ENCODE data around the gene SLC22A4.
A peak's percentile ranks its signal among the peaks of the same experiment; 100 is the strongest.

The SLC22A4 gene

GRCh38 chr5:132274050-132274792 lies 20.0 kb upstream of the SLC22A4 start:
- DNase-seq (ENCODE audit: low read depth in 3 of 3, low spot score in 1 of 3): no peak

GRCh38 chr5:132275367-132276220 lies 18.6 kb upstream of the SLC22A4 start:
- DNase-seq (ENCODE audit: low read depth in 3 of 3, low spot score in 1 of 3): no peak

- no peak for DNase-seq (ENCODE audit: low read depth in 3 of 3, low spot score in 1 of 3)
Measured at GRCh38 chr5:132277256-132277655, 16.9 kb upstream of the SLC22A4 start.

- no peak for DNase-seq (ENCODE audit: low read depth in 3 of 3, low spot score in 1 of 3)
Measured at GRCh38 chr5:132277971-132278853, 16.0 kb upstream of the SLC22A4 start.

- DNase-seq (ENCODE audit: low read depth in 3 of 3, low spot score in 1 of 3): no peak
Measured at GRCh38 chr5:132279801-132280200, 14.4 kb upstream of the SLC22A4 start.

GRCh38 chr5:132280371-132281240 lies 13.6 kb upstream of the SLC22A4 start:
- DNase-seq (ENCODE audit: low read depth in 3 of 3, low spot score in 1 of 3): no peak

- DNase-seq (ENCODE audit: low read depth in 3 of 3, low spot score in 1 of 3): no peak
Measured at GRCh38 chr5:132281856-132282614, 12.2 kb upstream of the SLC22A4 start.

GRCh38 chr5:132283423-132284043 lies 10.7 kb upstream of the SLC22A4 start:
- DNase-seq (ENCODE audit: low read depth in 3 of 3, low spot score in 1 of 3): no peak

GRCh38 chr5:132289097-132289496 lies 5.1 kb upstream of the SLC22A4 start:
- no peak for DNase-seq (ENCODE audit: low read depth in 3 of 3, low spot score in 1 of 3)

GRCh38 chr5:132291026-132291425 lies 3.2 kb upstream of the SLC22A4 start:
- no peak for DNase-seq (ENCODE audit: low read depth in 3 of 3, low spot score in 1 of 3)

GRCh38 chr5:132293066-132293991 lies 865 bp upstream of the SLC22A4 start:
- DNase-seq (ENCODE audit: low read depth in 3 of 3, low spot score in 1 of 3): peak in 2 of 3 donors; percentile 23 to 69

GRCh38 chr5:132294728-132295504 lies 722 bp downstream of the SLC22A4 start:
- DNase-seq (ENCODE audit: low read depth in 3 of 3, low spot score in 1 of 3): peak; percentile 19 to 54 (median 42)

- no peak for DNase-seq (ENCODE audit: low read depth in 3 of 3, low spot score in 1 of 3)
Measured at GRCh38 chr5:132295505-132296411, 1.6 kb downstream of the SLC22A4 start.

GRCh38 chr5:132296412-132297016 lies 2.3 kb downstream of the SLC22A4 start:
- DNase-seq (ENCODE audit: low read depth in 3 of 3, low spot score in 1 of 3): no peak

- DNase-seq (ENCODE audit: low read depth in 3 of 3, low spot score in 1 of 3): no peak
Measured at GRCh38 chr5:132297211-132297940, 3.2 kb downstream of the SLC22A4 start.
